Fibroblast of the aortic adventitia (primary cell): ENCODE results near the gene FRAT1. TPM values are rescaled to one million over a fixed set of nuclear protein-coding genes. Genes with fewer than 3 reads are reported as not detected.
"Not testable (repeated sequence)": the region's sequence is repeated elsewhere in the genome, so short reads cannot be mapped to it uniquely, and the experiment has no call there.

Source experiments
- DNase-seq: peaks from one replicate; pipeline ENCODE4 v3.0.0-alpha.2; 2010; ENCODE audit warnings: low read depth
- H3K4me3 ChIP-seq: 2 replicates; pipeline ENCODE4 v1.5.1; 2011; ENCODE audit warnings: low read depth, mild to moderate bottlenecking, control low read depth, low read length, moderate library complexity
- CTCF ChIP-seq: IDR thresholded peaks from 2 replicates; pipeline ENCODE4 v1.5.1; 2011; ENCODE audit warnings: mild to moderate bottlenecking, low read length, control low read depth, inconsistent platforms; ENCODE audit not compliant: insufficient read depth
- total RNA-seq: library from RNA; depleted of rRNA; stranded (reverse); fragments of >200 nt; gene quantifications from 2 replicates; pipeline ENCODE4 v1.2.3, GENCODE V29; 2012; ENCODE audit warnings: low replicate concordance

Gene FRAT1
- total RNA-seq, 1 donor = 1.5 TPM

DNA sequence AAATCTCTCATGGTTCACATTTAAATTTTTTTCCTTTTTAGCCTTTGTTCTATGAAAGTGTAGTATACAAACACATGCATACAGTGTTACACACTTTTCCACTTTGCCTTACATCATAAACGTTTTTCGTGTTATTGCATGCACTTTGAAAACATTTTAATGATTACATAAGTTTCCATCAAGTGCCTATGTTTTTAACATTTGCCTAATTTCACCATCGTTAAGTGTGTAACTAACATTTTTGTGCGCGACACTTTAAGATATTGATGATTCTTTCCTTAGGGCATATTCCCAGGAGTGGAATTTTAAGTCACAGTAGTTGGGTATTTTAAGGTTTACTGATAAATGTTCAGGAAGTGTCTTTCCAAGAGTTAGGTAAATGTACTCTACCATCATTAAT lies 16.9 kb downstream of the FRAT1 start:
- TF ChIP-seq CTCF = no peak
- no peak for DNase-seq
- no peak overlapping the region for H3K4me3 ChIP-seq

- no peak for DNase-seq
- no peak overlapping the region for H3K4me3 ChIP-seq
- TF ChIP-seq CTCF = no peak
Measured at GRCh38 chr10:97336446-97336845, 17.4 kb downstream of the FRAT1 start.

GRCh38 chr10:97336942-97337831 lies 18.1 kb downstream of the FRAT1 start:
- no peak for DNase-seq
- TF ChIP-seq CTCF = no peak

DNA sequence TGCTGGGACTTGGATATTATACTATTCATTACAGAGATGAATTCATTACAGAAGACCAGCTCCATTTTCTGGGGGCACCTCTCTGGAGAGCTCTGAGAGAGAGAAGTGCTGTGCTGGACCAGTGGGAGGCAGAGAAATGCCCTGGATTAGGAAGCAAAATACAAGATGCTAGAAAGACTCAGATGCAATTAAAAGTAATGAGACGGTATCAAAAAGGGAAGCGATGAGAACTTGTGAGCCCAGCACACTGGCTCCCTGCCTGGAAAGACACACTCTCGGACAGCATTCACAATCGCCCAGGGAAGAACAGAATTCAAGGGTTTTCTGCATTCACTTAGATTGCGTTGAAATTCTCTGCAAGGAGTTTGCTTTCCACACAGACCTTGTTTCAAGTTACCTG lies 19.0 kb downstream of the FRAT1 start:
- no peak for TF ChIP-seq CTCF
- no peak overlapping the region for H3K4me3 ChIP-seq
- no peak for DNase-seq

More at GRCh38 chr10:97336942-97337831, 18.1 kb downstream of the FRAT1 start:
- H3K4me3 ChIP-seq = no peak overlapping the region

- no peak overlapping the region for H3K4me3 ChIP-seq
- no peak for TF ChIP-seq CTCF
- no peak for DNase-seq
Measured at GRCh38 chr10:97341416-97341815, 22.3 kb downstream of the FRAT1 start.

GRCh38 chr10:97343664-97344063 lies 24.6 kb downstream of the FRAT1 start:
- not testable (repeated sequence) for DNase-seq, H3K4me3 ChIP-seq

GRCh38 chr10:97347317-97347716 lies 28.2 kb downstream of the FRAT1 start:
- no peak for TF ChIP-seq CTCF
- H3K4me3 ChIP-seq = no peak overlapping the region
- DNase-seq = no peak
